AG08396 (cell line): ENCODE measurements around the gene C11orf54.

Experiments
- DNase-seq: peaks from one replicate; pipeline ENCODE4 v3.0.0; 2012; ENCODE audit warnings: low spot score, mixed read lengths

The C11orf54 gene

DNA sequence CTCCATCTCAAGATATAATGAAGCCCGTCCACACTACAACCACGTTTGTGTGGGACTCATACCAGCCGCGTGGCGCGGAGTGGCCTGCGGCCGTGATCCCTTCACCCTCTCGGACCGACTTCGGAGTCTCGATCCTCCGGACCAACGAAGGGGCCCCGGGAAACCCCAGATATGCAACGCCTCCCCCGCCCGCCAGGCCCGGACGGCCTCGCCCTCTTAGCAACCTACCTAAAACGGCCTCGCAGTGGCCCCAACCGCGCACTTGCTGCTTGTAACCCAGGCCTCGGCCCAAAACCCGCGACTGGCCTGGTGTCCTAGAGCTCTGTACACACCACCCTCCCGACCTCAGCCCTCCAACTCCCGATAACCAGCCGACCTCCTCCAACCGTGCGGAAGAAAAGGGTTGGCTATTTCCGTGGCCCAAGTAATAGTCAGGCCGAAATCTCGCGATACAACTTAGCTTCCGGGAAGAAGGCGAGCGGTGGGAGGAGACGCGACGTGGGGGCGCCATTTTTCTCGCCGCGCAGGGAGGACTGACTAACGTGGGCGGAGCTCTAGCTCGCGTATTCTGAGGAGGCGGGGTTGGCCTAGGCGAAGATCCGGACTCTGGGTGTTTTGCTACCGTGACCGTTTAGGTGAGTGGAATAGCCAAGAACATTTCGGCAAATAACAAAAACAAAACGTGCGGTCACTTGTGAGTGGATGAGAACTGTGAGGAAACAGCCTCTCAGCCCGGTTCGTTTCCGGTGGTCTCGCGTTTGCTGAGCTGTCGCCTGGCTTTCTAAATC lies at the start of gene C11orf54, which contains the start of gene TAF1D:
TSS of gene C11orf54 (plus strand) at position 579 of the 788 bp plus-strand sequence. CDS start 5,722 bp downstream, outside the sequence.
TSS of gene TAF1D (minus strand) at position 402 of the 788 bp plus-strand sequence. CDS start 2,191 bp downstream, outside the sequence.
- peak; percentile 95 for DNase-seq

DNA sequence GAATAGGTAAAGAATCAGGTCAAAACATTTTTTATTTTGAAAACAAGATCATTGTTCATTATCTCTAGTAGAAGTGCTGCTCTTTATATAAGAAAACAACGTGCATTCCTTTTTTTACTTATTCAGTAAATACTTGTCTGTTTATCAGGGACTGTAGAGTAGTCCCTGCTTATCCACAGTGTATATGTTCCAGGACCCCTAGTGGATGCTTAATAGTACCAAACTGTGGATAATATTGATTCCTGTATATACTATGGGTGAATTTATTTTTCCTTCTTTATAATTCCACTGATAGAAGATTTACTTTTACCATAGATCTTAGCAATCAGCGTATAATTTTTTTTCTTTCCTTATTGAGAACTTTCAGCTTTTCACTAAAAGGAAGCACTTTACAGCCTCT lies 47.4 kb upstream of the C11orf54 start:
- DNase-seq = no peak

DNA sequence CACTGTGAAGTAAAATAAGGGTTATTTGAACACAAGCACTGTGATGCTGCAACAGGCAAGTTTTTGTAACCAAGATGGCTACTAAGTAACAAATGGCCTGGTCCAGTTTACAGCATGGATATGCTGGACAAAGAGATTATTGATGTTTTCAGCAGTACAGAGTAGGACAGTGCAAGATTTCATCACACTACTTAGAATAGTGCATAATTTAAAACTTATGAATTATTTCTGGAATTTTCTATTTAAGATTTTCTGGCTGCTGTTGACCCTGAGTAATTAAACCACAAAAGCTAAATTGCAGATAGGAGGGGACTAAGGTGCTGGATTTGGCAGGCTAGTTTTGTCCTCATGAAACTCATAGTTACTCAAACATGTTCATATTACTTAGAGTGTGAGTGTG lies 46.9 kb upstream of the C11orf54 start:
- no peak for DNase-seq

DNA sequence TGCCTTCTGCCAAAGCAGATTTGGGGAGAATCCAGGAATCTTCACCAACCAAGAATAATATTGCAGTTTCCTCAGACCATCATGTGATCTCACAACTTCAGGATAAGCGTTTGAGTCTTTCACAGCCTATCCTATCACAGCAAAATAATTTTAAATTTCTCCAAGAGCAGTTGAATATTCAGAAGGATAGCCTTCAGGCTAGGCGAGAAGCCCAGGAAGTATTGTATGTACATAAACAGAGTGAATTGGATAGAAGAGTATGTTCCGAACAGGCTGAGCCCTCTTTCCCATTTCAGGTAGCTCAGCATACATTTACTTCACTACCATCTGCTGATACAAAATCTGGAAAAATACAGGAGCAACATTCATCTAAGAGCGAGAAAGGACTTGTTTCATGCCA lies 43.9 kb upstream of the C11orf54 start:
- no peak for DNase-seq

DNA sequence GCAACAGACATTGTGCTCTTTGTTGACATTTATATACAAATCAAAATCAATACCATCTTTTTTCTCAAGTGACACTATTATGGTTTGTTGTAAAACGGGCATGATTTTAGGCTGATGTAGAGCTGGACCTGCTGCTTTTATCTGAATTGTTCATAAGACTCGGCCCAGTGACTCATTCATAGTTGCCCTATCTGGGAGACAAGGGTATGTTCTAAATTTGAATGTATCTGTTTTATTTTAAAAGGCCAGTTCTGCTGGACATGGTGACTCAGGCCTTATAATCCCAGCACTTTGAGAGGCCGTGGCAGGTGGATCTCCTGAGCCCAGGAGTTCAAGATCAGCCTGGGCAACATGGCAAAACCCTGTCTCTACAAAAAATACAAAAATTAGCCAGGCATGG lies 40.6 kb upstream of the C11orf54 start:
- DNase-seq = peak; percentile 9

DNA sequence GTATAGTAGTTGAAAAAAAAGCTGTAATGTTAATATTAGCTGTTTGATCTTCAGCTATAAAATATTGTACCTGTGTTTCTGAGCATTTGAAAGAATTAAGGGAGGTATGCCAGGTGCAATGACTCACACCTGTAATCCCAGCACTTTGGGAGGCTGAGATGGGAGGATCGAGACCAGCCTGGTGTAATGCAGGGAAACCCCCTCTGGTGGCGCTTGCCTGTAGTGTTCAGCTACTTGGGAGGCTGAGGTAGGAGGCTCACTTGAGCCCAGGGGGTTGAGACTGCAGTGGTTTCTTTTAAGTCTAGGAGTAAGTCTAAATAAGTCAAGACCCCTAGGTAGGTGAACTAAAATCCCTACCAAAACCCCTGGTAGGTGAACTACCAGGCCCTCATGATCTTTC lies 37.2 kb upstream of the C11orf54 start:
- no peak for DNase-seq

DNA sequence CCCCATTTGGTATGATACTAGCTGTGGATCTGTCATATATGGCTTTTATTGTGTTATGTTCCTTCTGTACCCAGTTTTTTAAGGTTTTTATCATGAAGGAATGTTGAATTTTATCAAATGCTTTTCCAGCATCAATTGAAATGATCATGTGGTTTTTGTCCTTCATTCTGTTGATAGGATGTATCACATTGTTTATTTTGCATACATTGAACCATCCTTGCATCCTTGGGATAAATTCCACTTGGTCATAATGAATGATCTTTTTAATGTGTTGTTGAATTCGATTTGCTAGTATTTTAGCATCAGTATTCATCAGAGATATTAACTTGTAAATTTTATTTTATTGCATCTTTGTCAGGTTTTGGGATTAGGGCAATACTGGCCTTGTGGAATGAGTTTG lies 31.2 kb upstream of the C11orf54 start:
- DNase-seq = no peak

DNA sequence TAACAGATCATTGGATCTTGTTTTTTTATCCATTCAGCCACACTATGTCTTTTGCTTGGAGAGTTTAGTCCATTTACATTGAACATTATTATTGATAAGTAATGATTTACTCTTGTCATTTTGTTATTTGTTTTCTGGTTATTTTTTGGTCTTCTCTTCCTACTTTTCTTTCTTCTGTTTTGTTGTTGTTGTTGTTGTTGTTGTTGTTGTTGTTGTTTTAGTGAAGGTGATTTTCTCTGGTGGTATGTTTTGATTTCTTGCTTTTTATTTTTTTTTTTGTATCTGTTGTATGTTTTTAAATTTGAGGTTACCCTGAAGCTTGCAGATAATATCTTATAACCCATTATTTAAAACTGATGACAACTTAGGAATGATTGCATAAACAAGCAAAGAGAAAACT lies 28.8 kb upstream of the C11orf54 start:
- no peak for DNase-seq

DNA sequence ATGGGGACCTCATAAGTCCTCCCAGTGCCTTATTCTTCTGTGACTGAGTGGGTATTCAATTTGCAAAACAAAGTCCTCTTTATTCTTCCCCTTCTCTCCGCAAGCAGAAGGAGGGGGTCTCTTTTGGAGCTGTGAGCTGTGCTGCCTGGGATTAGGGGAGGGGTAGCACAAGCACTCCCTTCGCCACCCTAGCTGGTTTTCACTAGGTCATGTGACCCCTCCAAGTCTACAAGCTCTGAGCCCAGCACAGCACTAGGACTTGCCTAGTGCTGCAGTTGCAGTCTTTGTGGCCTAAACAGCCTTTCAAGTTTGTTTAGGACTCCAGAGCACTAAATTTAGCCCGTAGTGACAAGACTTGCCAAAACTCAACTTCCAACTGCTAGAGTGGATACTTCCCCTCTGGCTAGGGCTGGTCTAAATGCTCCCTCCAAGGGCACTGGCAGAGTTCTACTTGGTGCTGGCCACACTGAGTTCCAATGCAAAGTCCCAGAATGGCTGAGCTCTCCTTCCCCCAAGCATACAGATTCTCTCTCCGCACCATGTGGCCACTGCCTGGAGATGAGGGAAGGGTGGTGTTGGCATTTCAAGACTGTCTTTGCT lies 25.6 kb upstream of the C11orf54 start:
- no peak for DNase-seq

DNA sequence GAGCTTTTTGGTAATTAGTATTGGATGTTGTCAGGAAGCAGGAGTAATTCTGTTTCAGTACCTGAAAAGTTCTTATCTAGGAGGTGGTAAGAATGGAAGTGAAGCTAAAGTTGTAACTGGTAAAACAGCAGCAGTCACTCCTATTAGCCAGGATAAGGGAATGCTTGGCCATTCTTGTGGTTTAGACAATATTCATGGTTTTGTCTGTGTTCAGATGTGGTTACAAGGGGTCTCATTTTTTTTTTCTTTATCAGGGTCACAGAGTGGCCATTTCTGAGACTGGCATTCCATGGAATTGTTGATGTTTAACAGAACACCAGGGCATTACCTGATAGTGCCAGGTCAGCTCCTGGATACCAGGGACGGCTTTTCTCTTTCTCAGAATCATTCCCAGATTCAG lies 24.0 kb upstream of the C11orf54 start:
- no peak for DNase-seq

DNA sequence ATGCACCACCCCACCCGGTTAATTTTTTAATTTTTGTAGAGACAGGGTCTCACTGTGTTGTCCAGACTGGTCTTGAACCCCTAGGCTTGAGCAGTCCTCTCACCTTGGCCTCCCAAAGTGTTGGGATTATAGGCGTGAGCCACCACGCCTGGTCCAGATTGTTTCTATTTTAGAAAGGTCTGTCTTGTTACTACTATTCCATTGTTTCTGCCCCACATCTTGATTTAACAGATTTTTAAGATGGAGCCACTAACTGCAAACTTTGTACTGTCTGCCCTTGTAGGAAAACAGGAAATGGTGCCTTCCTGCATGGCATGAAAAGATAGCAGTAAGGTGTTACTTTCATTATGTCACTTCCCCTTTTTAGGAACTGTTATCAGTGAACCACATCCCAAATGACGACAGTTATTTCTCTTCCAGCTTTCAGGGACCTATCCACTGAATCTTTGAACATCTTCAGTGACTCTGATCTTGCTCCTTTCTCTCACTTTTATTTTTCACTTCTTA lies 23.4 kb upstream of the C11orf54 start:
- no peak for DNase-seq

DNA sequence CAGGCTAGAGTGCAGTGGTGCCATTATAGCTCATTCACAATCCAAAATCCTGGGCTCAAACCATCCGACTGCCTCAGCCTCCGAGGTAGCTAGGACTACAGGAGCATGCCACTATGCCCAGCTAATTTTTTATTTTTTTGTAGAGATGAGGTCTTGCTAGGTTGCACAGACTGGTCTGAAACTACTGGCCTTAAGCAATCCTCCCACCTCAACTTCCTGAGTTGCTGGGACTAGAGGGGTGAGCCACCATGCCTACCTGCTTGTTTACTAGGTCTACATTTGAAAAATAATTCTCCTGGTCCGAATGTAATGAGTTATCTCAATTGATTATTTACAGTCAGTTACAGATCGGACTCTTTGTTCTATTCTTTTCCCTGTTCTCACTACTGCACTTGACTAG lies 22.2 kb upstream of the C11orf54 start:
- no peak for DNase-seq

DNA sequence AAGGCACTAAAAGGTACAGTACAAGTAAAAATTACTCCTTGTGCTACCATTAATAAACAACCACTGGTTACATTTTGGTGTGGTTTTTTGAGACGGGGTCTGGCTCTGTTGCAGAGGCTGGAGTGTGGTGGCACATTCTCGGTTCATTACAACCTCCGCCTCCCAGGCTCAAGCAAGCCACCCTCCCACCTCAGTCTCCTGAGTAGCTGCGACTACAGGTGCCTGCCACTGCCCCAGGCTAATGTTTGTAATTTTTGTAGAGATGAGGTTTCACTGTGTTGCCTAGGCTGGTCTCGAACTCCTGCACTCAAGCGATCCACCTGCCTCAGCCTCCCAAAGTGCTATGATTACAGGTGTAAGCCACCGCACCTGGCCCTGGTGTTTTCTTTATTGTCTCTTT lies 20.9 kb upstream of the C11orf54 start:
- DNase-seq = no peak

DNA sequence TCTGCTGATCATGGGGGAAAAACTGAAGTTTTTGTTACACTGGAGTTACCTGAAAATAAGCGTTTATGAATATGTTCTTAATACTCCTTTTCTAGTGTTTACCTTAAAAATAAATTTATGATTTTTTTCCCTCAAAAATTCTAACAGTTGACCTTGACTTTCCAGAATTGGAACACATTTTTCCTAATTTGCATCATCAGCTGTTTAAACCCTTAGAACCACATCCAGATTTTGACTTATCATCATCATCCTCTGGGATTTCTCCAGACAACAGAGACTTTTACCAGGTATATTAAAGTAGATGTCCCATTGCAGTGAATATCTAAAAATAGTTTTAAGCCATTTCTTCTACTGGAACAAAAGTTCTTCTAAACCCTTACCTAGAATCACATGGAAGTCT lies 17.4 kb upstream of the C11orf54 start:
- DNase-seq = no peak

DNA sequence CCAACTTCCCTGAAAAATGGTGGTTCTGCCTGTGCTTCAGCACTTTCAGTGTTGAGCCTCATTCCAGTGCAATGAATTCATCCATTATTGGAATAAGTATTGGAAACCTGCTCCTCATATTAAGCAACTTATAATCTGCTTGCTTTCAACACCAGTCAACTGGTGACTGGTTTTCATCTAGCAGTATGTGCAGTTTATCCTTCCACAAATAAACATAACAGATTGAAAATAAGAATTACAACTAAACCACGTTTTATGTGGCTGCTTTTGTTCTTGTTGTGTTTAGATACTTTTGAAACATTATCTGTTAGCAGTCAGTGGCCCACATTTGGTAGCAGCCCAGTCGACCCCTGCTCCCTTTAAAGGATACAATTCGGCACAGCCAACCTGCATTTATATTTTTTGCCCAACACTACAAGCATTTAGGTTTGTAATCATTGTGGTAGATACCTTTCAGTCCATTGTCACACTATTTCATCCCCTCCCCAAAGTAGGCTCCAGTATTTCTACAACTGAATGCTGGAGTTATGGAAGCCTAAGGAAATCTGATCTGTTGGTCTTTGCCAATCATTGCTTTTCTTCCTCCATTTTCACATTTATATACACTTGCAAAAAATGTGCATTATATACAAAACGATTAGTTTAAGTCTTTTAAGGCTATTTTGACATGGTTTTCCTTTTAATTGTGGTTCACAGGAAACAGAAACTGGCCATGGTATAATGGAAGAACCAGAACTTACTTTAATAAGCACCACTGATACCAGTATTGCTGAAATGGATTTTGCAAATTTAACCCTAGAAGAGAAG lies 13.3 kb upstream of the C11orf54 start:
- peak; percentile 15 for DNase-seq

DNA sequence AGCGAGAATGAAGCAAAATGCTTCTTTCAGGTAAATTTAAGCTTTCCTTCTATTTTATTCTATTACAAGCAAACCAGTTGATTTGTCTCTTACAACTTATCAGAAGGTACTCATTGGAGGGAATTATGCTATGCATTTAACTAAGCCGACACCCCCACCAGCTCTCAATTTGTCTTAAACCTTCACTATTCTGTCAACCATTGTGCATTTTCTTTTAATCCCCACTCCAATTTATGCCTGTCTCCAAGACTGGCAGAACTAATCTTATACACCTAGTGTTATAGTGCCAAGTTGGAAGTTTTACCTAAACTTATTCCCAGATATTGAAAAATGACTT lies 12.7 kb upstream of the C11orf54 start:
- no peak for DNase-seq

DNA sequence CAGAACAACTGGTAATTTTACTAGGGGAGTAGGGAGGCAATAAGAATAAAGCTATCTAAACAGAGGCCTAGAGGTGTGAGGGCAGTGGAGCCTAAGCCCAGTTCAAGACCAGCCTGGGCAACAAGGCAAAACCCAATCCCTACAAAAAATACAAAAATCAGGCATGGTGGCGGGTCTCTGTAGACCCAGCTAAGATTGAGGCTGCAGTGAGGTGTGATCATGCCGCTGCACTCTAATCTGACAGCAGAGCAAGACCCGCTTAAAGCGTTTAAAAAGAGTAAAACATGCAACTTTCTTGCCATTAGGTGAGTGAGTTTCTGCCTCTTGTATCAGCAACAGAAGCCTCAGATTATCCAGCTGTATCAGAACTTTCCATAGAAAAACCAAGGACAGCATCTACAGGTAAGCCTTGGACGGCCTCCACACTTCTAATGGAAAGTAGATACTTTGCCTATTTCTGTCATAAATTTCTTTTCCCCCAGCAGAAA lies 12.3 kb upstream of the C11orf54 start:
- no peak for DNase-seq

DNA sequence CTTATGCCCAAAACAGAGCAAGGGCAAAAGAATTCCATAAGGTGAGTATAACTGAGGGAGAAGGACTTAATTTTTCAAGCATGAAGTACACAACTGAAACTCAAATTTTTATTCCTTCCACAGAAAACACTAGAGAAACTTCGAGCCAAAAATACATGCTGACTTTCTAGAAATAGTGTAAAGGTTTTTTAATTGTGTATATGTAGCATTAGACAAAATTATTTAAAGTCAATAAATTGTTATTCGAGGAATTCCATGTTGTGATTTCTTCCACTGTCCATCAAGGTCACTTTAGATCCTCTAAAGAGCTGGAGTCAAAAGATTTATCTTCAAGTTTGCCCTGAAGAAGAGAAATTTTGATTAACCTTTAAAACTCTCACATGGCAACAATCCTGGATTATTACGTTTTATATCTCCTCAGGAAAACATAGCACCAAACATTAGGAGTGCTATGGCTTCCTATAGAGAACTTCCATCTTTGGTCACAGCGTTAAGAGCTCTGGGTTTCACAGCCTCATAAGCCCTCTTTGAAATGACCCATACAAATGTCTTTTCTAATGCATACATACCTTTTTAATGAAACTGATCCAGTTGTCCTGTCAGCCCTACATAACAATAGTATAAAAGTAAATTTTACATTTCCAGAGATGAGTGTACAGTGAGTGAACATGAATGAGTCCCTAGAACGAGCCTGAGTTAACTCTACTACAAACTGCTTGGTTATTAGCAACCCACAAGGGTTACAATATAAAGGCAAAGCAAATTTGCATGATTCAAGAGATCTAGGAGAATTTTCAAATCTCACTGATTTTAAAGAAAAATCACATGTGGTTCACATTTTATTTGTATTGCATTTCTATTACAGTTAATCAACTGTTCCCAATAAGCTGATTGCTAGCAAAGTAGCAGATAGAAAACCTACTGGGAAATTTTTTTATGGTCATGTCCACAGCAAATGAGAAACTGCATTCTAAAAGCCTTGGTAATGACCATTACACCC lies 11.1 kb upstream of the C11orf54 start:
- no peak for DNase-seq

DNA sequence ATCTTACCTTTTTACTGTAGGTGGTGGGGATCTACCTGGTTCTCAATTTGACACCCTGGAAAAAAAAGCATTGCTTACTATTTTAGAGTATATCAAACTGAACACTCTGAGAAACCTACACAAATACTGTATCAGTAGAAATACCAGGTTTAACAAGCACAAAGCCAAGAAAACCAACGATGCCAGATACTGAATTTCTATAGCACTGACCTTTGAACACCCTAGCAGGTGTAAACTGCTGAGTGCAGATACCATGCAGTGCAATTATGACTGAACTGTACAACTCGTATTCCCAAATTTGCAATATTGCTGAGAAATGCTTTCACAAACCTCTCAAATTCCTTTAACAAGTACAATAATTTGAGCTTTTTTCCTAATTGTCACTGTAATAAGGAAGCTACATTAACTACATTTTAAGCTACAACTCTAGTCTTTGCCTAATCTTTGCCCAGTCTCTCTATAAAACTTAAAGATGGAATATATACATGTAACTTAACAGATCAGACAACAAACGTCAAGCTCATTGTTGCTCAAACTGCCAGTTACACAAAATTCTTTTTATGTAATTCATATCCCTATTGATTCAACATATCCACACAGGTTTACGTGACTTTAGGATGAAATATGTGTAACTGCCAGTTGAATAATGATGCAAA lies 9.1 kb upstream of the C11orf54 start:
- no peak for DNase-seq

DNA sequence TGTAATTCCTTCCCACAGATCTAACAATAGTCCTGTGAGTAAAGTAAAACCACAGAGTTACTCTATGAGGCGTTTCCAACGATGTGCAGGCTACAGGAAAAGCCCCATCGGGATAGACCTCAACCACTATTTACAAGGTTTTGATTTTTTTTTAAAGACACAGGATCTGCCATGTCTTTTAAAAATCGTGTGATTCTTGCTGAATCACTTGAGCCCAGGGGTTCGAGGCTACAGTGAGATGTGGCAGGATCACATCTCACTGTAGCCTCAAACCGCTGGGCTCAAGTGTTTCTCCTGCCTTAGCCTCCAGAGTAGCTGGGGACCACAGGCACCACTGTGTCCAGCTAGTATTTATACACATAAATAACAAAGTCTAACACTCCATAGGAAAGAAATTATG lies 8.0 kb upstream of the C11orf54 start:
- DNase-seq = no peak
